Heart right ventricle (tissue), 16 donors: Measurements from ENCODE around the gene YY1AP1. TPM values are rescaled to one million over a fixed set of nuclear protein-coding genes. Genes with fewer than 3 reads are reported as not detected.
A peak's percentile ranks its signal among the peaks of the same experiment; 100 is the strongest.
"Not testable (repeated sequence)": the region's sequence is repeated elsewhere in the genome, so short reads cannot be mapped to it uniquely, and the experiment has no call there.

Source experiments
- ATAC-seq, 8 donors: fragments of 200-7000 bp; cut with Tn5 transposase; one replicate each; pipeline ENCODE4 v1.9.1; 2020; ENCODE audit warnings: mild to moderate bottlenecking in 8 of 8, moderate library complexity in 8 of 8, moderate number of reproducible peaks in 1 of 8
- DNase-seq, 2 donors: peaks; one replicate each; pipeline ENCODE4 v3.0.0-alpha.2; 2020
- H3K27ac ChIP-seq, 10 donors: fragments of 200-600 bp; sonication (generic) in 2 of 10; one replicate each; pipeline versions ENCODE4 v1.5.0 to v1.8.0; 2020 to 2022; ENCODE audit warnings: mild to moderate bottlenecking in 3 of 10
- H3K27me3 ChIP-seq, 7 donors: fragments of 200-600 bp; one replicate each; pipeline ENCODE4 v1.8.0; 2021 to 2022; ENCODE audit warnings: mild to moderate bottlenecking in 2 of 7
- H3K36me3 ChIP-seq, 9 donors: fragments of 200-600 bp; sonication (generic) in 1 of 9; one replicate each; pipeline versions ENCODE4 v1.5.0 to v1.8.0; 2020 to 2022; ENCODE audit warnings: mild to moderate bottlenecking in 2 of 9
- H3K4me1 ChIP-seq, 9 donors: fragments of 200-600 bp; sonication (generic) in 1 of 9; one replicate each; pipeline versions ENCODE4 v1.5.0 to v1.8.0; 2020 to 2022; ENCODE audit warnings: mild to moderate bottlenecking in 4 of 9
- H3K4me3 ChIP-seq, 10 donors: fragments of 200-600 bp; sonication (generic) in 2 of 10; one replicate each; pipeline versions ENCODE4 v1.5.0 to v1.8.0; 2020 to 2022; ENCODE audit warnings: mild to moderate bottlenecking in 7 of 10, moderate library complexity in 2 of 10
- H3K9me3 ChIP-seq, 11 donors: fragments of 200-600 bp in 10 of 11; sonication (generic) in 2 of 11; one replicate each; pipeline versions ENCODE4 v1.5.0 to v1.8.0; 2013 to 2022; ENCODE audit warnings: mild to moderate bottlenecking in 2 of 11, control low read depth in 1 of 11, moderate library complexity in 1 of 11
- CTCF ChIP-seq, 9 donors: fragments of 200-600 bp; sonication (generic) in 2 of 9; IDR thresholded peaks; one replicate each; pipeline versions ENCODE4 v1.5.0 to v1.8.0; 2021 to 2022; ENCODE audit warnings: antibody characterized with exemption in 9 of 9, mild to moderate bottlenecking in 5 of 9, moderate library complexity in 1 of 9
- WGBS, 2 donors: extraction: QIAGEN DNeasy Blood & Tissue Kit; methylation state at CpG; one replicate each; pipeline ENCODE4 v1.1.7; 2013; ENCODE audit warnings: inconsistent platforms in 1 of 2; 5-methylcytosine and 5-hydroxymethylcytosine counted together
- intact Hi-C, 10 donors: fragments of 100-400 bp; cut with DNase I; formaldehyde crosslinking; loops; one replicate each; pipeline versions ENCODE4 v1.11.1 to v1.14.2; 2022
- polyA plus RNA-seq, 2 donors: library from polyadenylated mRNA; stranded (reverse); fragments of 200-250 nt; gene quantifications; one replicate each; pipeline ENCODE4 v1.2.3, GENCODE V29; 2013
- total RNA-seq, 10 donors: library from RNA; stranded (reverse); fragmentation: NEBNext Ultra II Directional in 3 of 10; extraction: Animal tissue kit (Norgen Biotek cat#: 25700) in 3 of 10; gene quantifications; one replicate each; pipeline versions ENCODE4 v1.2.1 to v1.2.4, GENCODE V29; 2021 to 2023
- donor health status: Arrhythmogenic right ventricular cardiomyopathy.
- donor health status: ischemic (EF 13 %, LVEDD 7.1; RV severe dilation, severe dysfunction).
- donor health status: healthy with polysubstance abuse.
- donor health status: DM: no; HTN: yes; CAD: no.
- donor health status: DM: no; HTN: no; CAD: no.
- donor health status: ischemic (EF 25% LVEDD 6.9; RV normal size, moderate dysfunction).
- donor health status: ischemic (EF 25% LVEDD 5.7; RV mildly dilated, moderate dysfunction).
- donor health status: healthy.
- donor health status: DM: yes; HTN: yes; CAD: no.
- donor health status: Ischemic cardiomyopathy.
- donor health status: ischemic (EF 35%, LVEDD 5.7; RV mildly dilated, moderate dysfunction).
- donor health status: nonischemic (EF 11% LVEDD 7.7; RV severe dilation, severe dysfunction).
- donor health status: DM: yes; HTN: yes; CAD: no.
- donor health status: PGD.
- donor health status: ischemic (EF 29% LVEDD 5.4; RV normal size, mild dysfunction).
- donor health status: nonischemic (EF 23%, LVEDD 6.1; RV moderate dilation, normal function).

YY1AP1 gene
- total and polyA plus RNA-seq, 12 donors = 32.3 to 85.1 (median 66.3) TPM

DNA sequence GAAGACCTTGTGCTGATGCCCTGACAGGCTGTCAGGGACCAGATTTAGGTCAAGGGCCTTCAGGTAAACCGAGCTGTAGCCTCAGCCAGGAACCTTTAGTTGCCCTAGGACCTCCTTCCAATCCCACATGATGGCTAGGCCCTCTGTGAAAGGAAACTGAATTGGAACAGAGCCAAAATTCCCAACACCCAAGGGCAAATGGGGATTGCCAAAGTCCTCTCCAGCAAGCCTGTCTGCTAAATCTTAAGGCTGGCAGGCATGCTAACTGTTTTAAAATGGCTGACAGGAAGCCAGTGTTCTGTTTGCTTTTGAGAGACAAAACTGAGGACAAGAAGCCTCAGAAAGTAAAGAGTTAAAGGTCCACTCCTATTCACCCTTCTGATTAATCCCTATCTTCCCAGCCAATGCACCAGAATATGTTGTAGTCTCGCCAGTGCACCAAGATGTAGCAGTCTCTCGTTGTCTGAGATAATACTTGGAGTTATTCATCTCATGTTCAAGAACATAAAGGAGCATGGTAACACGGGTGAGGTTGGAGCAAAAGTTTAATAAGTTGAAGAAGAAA is 43.5 kb downstream of the YY1AP1 start:
- ATAC-seq (no peak), DNase-seq (no peak)
- Histone ChIP-seq H3K9me3 (peaks cover 0 to 26% (median 12%) of the 10 kb centered on the region in 11 donors), H3K27ac (peak overlapping the region in 1 of 10 donors; percentile 17), H3K36me3 (no peaks in the 10 kb centered on the region), H3K4me3 (no peak overlapping the region), H3K4me1 (peaks cover 0 to 44% (median 6%) of the 10 kb centered on the region in 9 donors), H3K27me3 (no peaks in the 10 kb centered on the region)
- intact Hi-C loops = no loop called here
- TF ChIP-seq CTCF (IDR thresholded peaks at IDR 0.05) = no peak
- WGBS, 2 donors = 65 to 67% methylated on average over 4 of the region's 4 CpGs

GRCh38 chr1:155643230-155643629 is 45.3 kb downstream of the YY1AP1 start:
- Histone ChIP-seq H3K4me3 (no peak overlapping the region), H3K4me1 (peaks cover 0 to 32% (median 6%) of the 10 kb centered on the region in 9 donors), H3K27me3 (no peaks in the 10 kb centered on the region), H3K9me3 (peaks cover 0 to 26% (median 12%) of the 10 kb centered on the region in 11 donors), H3K27ac (no peak overlapping the region), H3K36me3 (no peaks in the 10 kb centered on the region)
- ATAC-seq (no peak), DNase-seq (no peak)
- TF ChIP-seq CTCF (IDR thresholded peaks at IDR 0.05) = no peak
- 83 to 89% methylated on average over 3 of the region's 3 CpGs for WGBS, 2 donors
- intact Hi-C loops = no loop called here

- DNase-seq, H3K4me3 ChIP-seq, H3K27ac ChIP-seq, H3K27me3 ChIP-seq, intact Hi-C loops, H3K36me3 ChIP-seq, ATAC-seq: not testable (repeated sequence)
- H3K4me1 ChIP-seq = peaks cover 0 to 29% (median 6%) of the 10 kb centered on the region in 9 donors
- WGBS, 2 donors = 80 to 81% methylated on average over 11 of the region's 11 CpGs
- peaks cover 0 to 26% (median 12%) of the 10 kb centered on the region in 11 donors for H3K9me3 ChIP-seq
Measured at GRCh38 chr1:155642559-155643180, 45.9 kb downstream of the YY1AP1 start.

DNA sequence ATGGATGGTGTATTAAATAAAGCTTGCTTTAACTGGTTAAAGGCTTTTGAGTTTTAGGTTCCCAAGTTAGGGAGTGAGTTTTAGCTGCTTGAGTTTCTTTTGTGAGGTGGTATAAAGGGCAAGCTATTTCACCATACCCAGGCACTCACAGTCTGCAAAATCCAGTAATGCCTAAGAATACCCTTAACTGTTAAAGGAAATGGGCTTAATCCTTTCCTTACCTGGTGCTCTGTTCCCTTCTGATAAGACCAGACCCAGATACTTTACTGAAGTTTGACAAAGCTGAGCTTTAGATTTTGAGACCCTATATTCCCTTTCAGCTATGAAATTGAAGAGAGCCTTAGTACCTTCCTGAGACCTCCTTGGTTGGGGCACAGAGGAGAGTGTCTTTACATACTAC is 48.2 kb downstream of the YY1AP1 start:
- TF ChIP-seq CTCF (IDR thresholded peaks at IDR 0.05) = no peak
- DNase-seq (no peak), ATAC-seq (no peak)
- Histone ChIP-seq H3K27ac (no peak overlapping the region), H3K27me3 (no peaks in the 10 kb centered on the region), H3K4me1 (peaks cover 0 to 28% (median 5%) of the 10 kb centered on the region in 9 donors), H3K9me3 (peaks cover 0 to 26% (median 12%) of the 10 kb centered on the region in 11 donors), H3K36me3 (no peaks in the 10 kb centered on the region), H3K4me3 (no peak overlapping the region)
- intact Hi-C loops = no loop called here
